GM18951 (cell line): ENCODE measurements around the gene DEFB131B.

Experiments
- POLR2A ChIP-seq: IDR thresholded peaks from 4 replicates; pipeline ENCODE4 v1.6.1; 2011; ENCODE audit warnings: mild to moderate bottlenecking; ENCODE audit not compliant: insufficient read length, insufficient read depth; ENCODE audit errors: extremely low read depth
- in situ Hi-C: fragments of 300-500 bp; cut with MboI; formaldehyde crosslinking; loops from one replicate; pipeline ENCODE4 v1.12.0; 2022; ENCODE audit warnings: low sequenced_read_pairs, mixed read lengths, inconsistent platforms; ENCODE audit not compliant: unreplicated experiment

Gene DEFB131B

DNA sequence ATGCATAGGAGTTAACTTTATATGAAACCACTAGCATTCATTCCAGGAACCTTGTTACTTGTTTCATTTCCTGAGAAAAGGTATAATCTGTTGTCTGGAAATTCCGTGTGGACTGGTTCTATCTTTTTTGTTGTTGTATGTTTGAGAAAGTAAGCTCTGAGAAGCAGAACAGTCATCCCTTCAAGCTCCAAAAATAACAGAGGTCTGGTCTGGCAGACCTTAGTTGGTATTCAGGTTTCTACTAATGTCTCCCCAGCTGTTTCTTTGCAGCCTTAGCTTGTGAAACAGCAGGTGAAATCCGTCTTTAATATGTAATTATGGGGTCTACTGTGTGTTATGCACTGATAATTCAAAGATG, 53.0 kb downstream of the DEFB131B start:
- TF ChIP-seq POLR2A = no peak
- in situ Hi-C loops = no loop called here

DNA sequence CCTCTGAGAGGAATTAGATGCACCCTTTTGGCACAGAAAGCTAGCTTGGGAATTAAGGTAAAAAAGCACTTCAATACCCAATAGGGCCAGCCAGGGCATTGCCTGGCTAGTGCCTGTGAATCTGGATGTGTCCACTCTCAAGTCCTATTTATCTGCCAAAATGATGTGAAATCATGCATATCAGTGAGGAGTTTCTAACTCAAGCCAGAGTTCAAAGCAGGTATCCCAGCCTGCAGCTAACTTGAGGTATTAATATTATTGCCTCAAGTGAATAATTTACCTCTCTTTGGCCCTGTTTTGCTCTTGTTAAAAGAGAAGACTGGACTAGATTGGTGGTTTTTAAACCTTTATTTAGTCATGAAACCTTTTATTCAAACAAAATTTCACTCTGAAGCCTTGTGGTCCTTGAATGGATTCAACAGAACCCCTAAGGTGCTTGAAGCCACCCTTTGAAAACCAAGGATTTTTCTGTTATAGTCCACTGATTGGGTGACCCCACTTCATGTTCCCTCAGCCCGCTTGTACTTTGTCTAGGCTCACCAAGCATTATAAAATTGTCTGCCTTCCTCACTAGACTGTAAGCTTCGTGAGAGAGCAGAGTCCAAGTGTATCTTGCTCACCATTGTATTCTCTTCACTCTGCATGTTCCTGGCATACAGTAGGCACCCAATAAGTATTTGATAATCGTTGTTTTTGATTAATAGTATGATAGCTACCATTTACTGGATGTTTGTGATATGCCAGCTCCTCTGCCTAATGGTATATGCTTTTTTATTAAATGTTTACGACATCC, 55.1 kb downstream of the DEFB131B start:
- TF ChIP-seq POLR2A = no peak
- in situ Hi-C loops = no loop called here
